GM12878 (cell line): ENCODE data around the gene LAMA4. TPM values are rescaled to one million over a fixed set of nuclear protein-coding genes. Genes with fewer than 3 reads are reported as not detected.

Experiments
- ATAC-seq: fragments of 200-7000 bp; cut with Tn5 transposase; 3 replicates; pipeline ENCODE4 v1.9.1; 2020; ENCODE audit warnings: mild to moderate bottlenecking, moderate library complexity
- BruUV-seq: library from RNA; stranded (reverse); fragments of 400-500 nt; replicated peaks from 2 replicates; lab custom pipeline; 2021; lab: Mats Ljungman, UMichigan
- CTCF ChIA-PET: fragments of 300-600 bp; sonication (Branson Sonifier 250); formaldehyde crosslinking; extraction: SDS; loops from one replicate; lab custom pipeline; 2021; ENCODE audit warnings: inconsistent platforms; lab: Yijun Ruan, JAX
- POLR2A ChIA-PET: fragments of 350-600 bp; formaldehyde crosslinking; extraction: SDS; loops from one replicate; lab custom pipeline; 2021; ENCODE audit warnings: inconsistent platforms; lab: Charles Lee
- RAD21 ChIA-PET: fragments of 300-600 bp; sonication (Branson Sonifier 250); formaldehyde crosslinking; loops from one replicate; lab custom pipeline; 2023; ENCODE audit warnings: antibody characterized with exemption; ENCODE audit not compliant: unreplicated experiment; lab: Charles Lee
- SMC1A ChIA-PET: fragments of 300-600 bp; sonication (Branson Sonifier 250); formaldehyde crosslinking; loops from one replicate; lab custom pipeline; 2023; ENCODE audit not compliant: unreplicated experiment, uncharacterized antibody; lab: Charles Lee
- DNase-seq: peaks from one replicate; pipeline ENCODE4 v3.0.0-alpha.2; 2011; ENCODE audit warnings: low read depth, low spot score
- FAIRE-seq: peaks from 3 replicates; lab custom pipeline; 2011; peaks lifted over from hg19 to GRCh38; lab: Jason Lieb, UNC
- H2AFZ ChIP-seq: 2 replicates; pipeline ENCODE4 v1.6.0; 2011; ENCODE audit warnings: low read depth, low read length, control low read depth; ENCODE audit not compliant: control insufficient read depth
- H3K27ac ChIP-seq: 2 replicates; pipeline ENCODE4 v1.5.1; 2011; ENCODE audit warnings: control low read depth; ENCODE audit not compliant: control insufficient read depth, insufficient read depth
- H3K27me3 ChIP-seq, 2 experiments: replicated peaks in 1 of 2; 2 replicates each; pipeline versions ENCODE4 v1.6.0 to v1.6.1; 2011; ENCODE audit warnings: low read length in 1 of 2; ENCODE audit not compliant: control insufficient read depth in 2 of 2, insufficient read depth in 2 of 2
- H3K36me3 ChIP-seq, 2 experiments: 2 replicates each; pipeline ENCODE4 v1.5.1; 2011; ENCODE audit warnings: low read length in 1 of 2; ENCODE audit not compliant: control insufficient read depth in 2 of 2, insufficient read depth in 2 of 2
- H3K4me1 ChIP-seq: 2 replicates; pipeline ENCODE4 v1.6.1; 2011; ENCODE audit warnings: mild to moderate bottlenecking, low read length, moderate library complexity, mixed read lengths; ENCODE audit not compliant: control insufficient read depth, insufficient read depth
- H3K4me2 ChIP-seq: 2 replicates; pipeline ENCODE4 v1.6.0; 2011; ENCODE audit warnings: control low read depth; ENCODE audit not compliant: control insufficient read depth, insufficient read depth
- H3K4me3 ChIP-seq: fragments of 200-600 bp; sonication (generic); 2 replicates; pipeline ENCODE4 v1.5.1; 2016
- H3K79me2 ChIP-seq: 2 replicates; pipeline ENCODE4 v1.6.0; 2011; ENCODE audit warnings: low read length; ENCODE audit not compliant: control insufficient read depth, insufficient read depth
- H3K9ac ChIP-seq: 2 replicates; pipeline ENCODE4 v1.8.0; 2011; ENCODE audit warnings: low read length, control low read depth, mixed read lengths; ENCODE audit not compliant: control insufficient read depth, insufficient read depth
- H3K9me3 ChIP-seq: replicated peaks from 3 replicates; pipeline ENCODE4 v1.5.1; 2011; ENCODE audit warnings: mild to moderate bottlenecking, low read length; ENCODE audit not compliant: control insufficient read depth, insufficient read depth
- H4K20me1 ChIP-seq: 2 replicates; pipeline ENCODE4 v1.6.0; 2011; ENCODE audit not compliant: control insufficient read depth, insufficient read depth
- ATF7 ChIP-seq: fragments of 450-650 bp; IDR thresholded peaks from 2 replicates; pipeline ENCODE4 v1.6.1; 2016; ENCODE audit warnings: low read depth, mild to moderate bottlenecking
- CEBPZ ChIP-seq: fragments of 150-350 bp; IDR thresholded peaks from 2 replicates; pipeline ENCODE4 v1.6.1; 2016; ENCODE audit warnings: low read depth, low read length
- DPF2 ChIP-seq: fragments of 450-650 bp; IDR thresholded peaks from 2 replicates; pipeline ENCODE4 v1.6.1; 2017; ENCODE audit warnings: mild to moderate bottlenecking
- NR2C1 ChIP-seq: fragments of 450-650 bp; IDR thresholded peaks from 2 replicates; pipeline ENCODE4 v1.6.1; 2017; ENCODE audit warnings: antibody characterized with exemption, mild to moderate bottlenecking, moderate library complexity
- PAX5 ChIP-seq: IDR thresholded peaks from 2 replicates; pipeline ENCODE4 v1.6.1; 2011; ENCODE audit warnings: low read depth, low read length, borderline replicate concordance
- POLR2AphosphoS2 ChIP-seq: IDR thresholded peaks from 2 replicates; pipeline ENCODE4 v1.6.1; 2011; ENCODE audit warnings: low read depth, mild to moderate bottlenecking, low read length, improper control_type of control experiment, moderate library complexity
- SIX5 ChIP-seq: IDR thresholded peaks from 2 replicates; pipeline ENCODE4 v1.6.1; 2011; ENCODE audit warnings: mild to moderate bottlenecking, low read depth, low read length, moderate library complexity; ENCODE audit not compliant: severe bottlenecking
- USF1 ChIP-seq: IDR thresholded peaks from 2 replicates; pipeline ENCODE4 v1.6.1; 2011; ENCODE audit warnings: borderline replicate concordance, low read depth, mild to moderate bottlenecking, moderate library complexity, mixed read lengths, low read length; ENCODE audit not compliant: insufficient read depth; ENCODE audit errors: extremely low read length
- YY1 ChIP-seq: IDR thresholded peaks from 2 replicates; pipeline ENCODE4 v1.6.1; 2011; ENCODE audit warnings: low read depth, mild to moderate bottlenecking, low read length
- ZNF384 ChIP-seq: IDR thresholded peaks from 2 replicates; pipeline ENCODE4 v1.6.1; 2012; ENCODE audit warnings: low read depth, mild to moderate bottlenecking, low read length, improper control_type of control experiment, borderline replicate concordance
- ZZZ3 ChIP-seq: IDR thresholded peaks from 2 replicates; pipeline ENCODE4 v1.6.1; 2011; ENCODE audit warnings: low read depth; ENCODE audit not compliant: control insufficient read depth, insufficient read length
- WGBS: methylation state at CpG from one replicate; pipeline ENCODE4 v1.1.6; 2016; ENCODE audit warnings: low lambda C conversion rate; ENCODE audit not compliant: insufficient replicate concordance, insufficient coverage; ENCODE audit errors: missing lambda C conversion rate; 5-methylcytosine and 5-hydroxymethylcytosine counted together
- in situ Hi-C: fragments of 300-500 bp; cut with MboI; formaldehyde crosslinking; loops from 9 replicates; pipeline ENCODE4 v1.14.3; 2018; ENCODE audit warnings: mixed read lengths
- intact Hi-C: fragments of 100-400 bp; cut with micrococcal nuclease; formaldehyde crosslinking; loops from one replicate; pipeline ENCODE4 v1.14.2; 2022; ENCODE audit not compliant: unreplicated experiment
- polyA plus RNA-seq, 11 experiments: library from polyadenylated mRNA; depleted of rRNA in 4 of 11; unstranded in 6 of 11; stranded (reverse) in 5 of 11; fragments of >200 nt; fragmentation: Nextera tagmentation in 4 of 11; fragmentation: Illumina TruSeq in 1 of 11; extraction: Ambion mirVana in 4 of 11; extraction: Trizol in 1 of 11; gene quantifications; 1 replicate in 1 of 11; 2 replicates in 10 of 11; pipeline versions ENCODE4 v1.2.1 to v1.2.3, GENCODE V29; 2011 to 2016; ENCODE audit warnings: inconsistent platforms in 2 of 11, missing spikeins in 2 of 11, low read depth in 1 of 11
- total RNA-seq, 4 experiments: library from RNA; depleted of rRNA in 3 of 4; stranded (reverse); fragments of >200 nt in 3 of 4; fragmentation: Illumina TruSeq in 1 of 4; extraction: Trizol in 1 of 4; gene quantifications; 2 replicates each; pipeline versions ENCODE4 v1.2.1 to v1.2.3, GENCODE V29; 2013 to 2021

The LAMA4 gene
- total and polyA plus RNA-seq, 10 of the 15 experiments (the other 5 are each of a cell fraction or from before 2014, with no cell fraction given) = 0.11 to 0.21 (median 0.14) TPM; not detected in 7

- no peak for ATAC-seq
- POLR2A ChIA-PET = no interaction called here
- Histone ChIP-seq H3K9ac (no peak overlapping the region), H3K27ac (no peak overlapping the region), H3K79me2 (no peaks in the 10 kb centered on the region), H3K9me3 (no peaks in the 10 kb centered on the region), H3K36me3 (no peaks in the 10 kb centered on the region), H4K20me1 (no peaks in the 10 kb centered on the region), H3K4me1 (no peaks in the 10 kb centered on the region), H2AFZ (no peak overlapping the region), H3K27me3 (no peaks in the 10 kb centered on the region; a peak in 2 of 4 replicates), H3K4me3 (no peak overlapping the region), H3K4me2 (no peak overlapping the region)
- RAD21 ChIA-PET = no interaction called here
- intact Hi-C loops (no loop called here), in situ Hi-C loops (no loop called here)
- no TSS peak for BruUV-seq
- WGBS = 59% methylated on average over 3 of the region's 3 CpGs
- FAIRE-seq = no peak
- SMC1A ChIA-PET = no interaction called here
- TF ChIP-seq DPF2 (no peak), POLR2AphosphoS2 (no peak), YY1 (no peak), SIX5 (no peak)
- no peak for DNase-seq
- CTCF ChIA-PET = no interaction called here
Observed at GRCh38 chr6:112114577-112115223, 139.7 kb downstream of the LAMA4 start.

- SMC1A ChIA-PET = no interaction called here
- POLR2A ChIA-PET = no interaction called here
- Histone ChIP-seq H3K9ac (no peak overlapping the region), H3K4me2 (no peak overlapping the region), H3K27ac (no peak overlapping the region), H3K4me1 (no peaks in the 10 kb centered on the region), H4K20me1 (no peaks in the 10 kb centered on the region), H2AFZ (no peak overlapping the region), H3K79me2 (no peaks in the 10 kb centered on the region), H3K27me3 (no peaks in the 10 kb centered on the region; a peak in 2 of 4 replicates), H3K9me3 (no peaks in the 10 kb centered on the region), H3K36me3 (no peaks in the 10 kb centered on the region), H3K4me3 (no peak overlapping the region)
- no peak for ATAC-seq
- DNase-seq = no peak
- RAD21 ChIA-PET = no interaction called here
- CTCF ChIA-PET = no interaction called here
- BruUV-seq = no TSS peak
- intact Hi-C loops = no loop called here
- no peak for FAIRE-seq
- in situ Hi-C loops = no loop called here
- no peak for TF ChIP-seq USF1
- TF ChIP-seq NR2C1 = no peak
- TF ChIP-seq ZNF384 = no peak
- no peak for TF ChIP-seq ZZZ3
- no peak for TF ChIP-seq YY1
- TF ChIP-seq PAX5 = no peak
- no peak for TF ChIP-seq CEBPZ
- TF ChIP-seq ATF7 = no peak
Observed at GRCh38 chr6:112113918-112114317, 140.4 kb downstream of the LAMA4 start.
